Rectal smooth muscle tissue (tissue), 1 donor: Measurements from ENCODE around the gene RUNDC3A.

Experiments
- H3K27ac ChIP-seq: one replicate; pipeline ENCODE4 v1.7.0; 2013; ENCODE audit warnings: low read depth, low read length, inconsistent platforms
- H3K27me3 ChIP-seq: one replicate; pipeline ENCODE4 v1.7.0; 2013; ENCODE audit warnings: low read length; ENCODE audit not compliant: control insufficient read depth, insufficient read depth
- H3K36me3 ChIP-seq: one replicate; pipeline ENCODE4 v1.7.0; 2013; ENCODE audit warnings: low read length; ENCODE audit not compliant: control insufficient read depth, insufficient read depth
- H3K4me1 ChIP-seq: one replicate; pipeline ENCODE4 v1.7.0; 2013; ENCODE audit warnings: low read length; ENCODE audit not compliant: control insufficient read depth, insufficient read depth
- H3K4me3 ChIP-seq: one replicate; pipeline ENCODE4 v1.7.0; 2013; ENCODE audit warnings: low read length
- H3K9ac ChIP-seq: one replicate; pipeline ENCODE4 v1.7.0; 2013; ENCODE audit warnings: low read length

RUNDC3A gene

GRCh38 chr17:44308320-44308818 lies at the start of gene RUNDC3A:
Gene RUNDC3A (plus strand): TSS chr17:44308601. CDS start chr17:44308833, 232 bp downstream.
- Histone ChIP-seq H3K27me3 (no peaks in the 10 kb centered on the region), H3K4me3 (peak within 1 kb of the TSS; percentile 50), H3K36me3 (no peaks in the 10 kb centered on the region), H3K9ac (no peak within 1 kb of the TSS), H3K4me1 (peaks cover 3% of the 10 kb centered on the region), H3K27ac (peak within 1 kb of the TSS; percentile 19)

GRCh38 chr17:44258811-44259351 lies 49.5 kb upstream of the RUNDC3A start:
- Histone ChIP-seq H3K27ac (no peak overlapping the region), H3K4me1 (no peaks in the 10 kb centered on the region), H3K36me3 (no peaks in the 10 kb centered on the region), H3K4me3 (no peak overlapping the region), H3K9ac (no peak overlapping the region), H3K27me3 (no peaks in the 10 kb centered on the region)

- no peaks in the 10 kb centered on the region for H3K4me1 ChIP-seq
- no peak overlapping the region for H3K9ac ChIP-seq
- H3K4me3 ChIP-seq = no peak overlapping the region
- no peaks in the 10 kb centered on the region for H3K27me3 ChIP-seq
- H3K36me3 ChIP-seq = no peaks in the 10 kb centered on the region
- H3K27ac ChIP-seq = no peak overlapping the region
Observed at GRCh38 chr17:44260296-44260695, 48.1 kb upstream of the RUNDC3A start.

- Histone ChIP-seq H3K27ac (no peak overlapping the region), H3K4me3 (no peak overlapping the region), H3K4me1 (no peaks in the 10 kb centered on the region), H3K27me3 (no peaks in the 10 kb centered on the region), H3K36me3 (no peaks in the 10 kb centered on the region), H3K9ac (no peak overlapping the region)
Observed at GRCh38 chr17:44262654-44263225, 45.7 kb upstream of the RUNDC3A start.

GRCh38 chr17:44263345-44263902 lies 45.0 kb upstream of the RUNDC3A start:
- Histone ChIP-seq H3K4me3 (no peak overlapping the region), H3K27me3 (no peaks in the 10 kb centered on the region), H3K4me1 (no peaks in the 10 kb centered on the region), H3K27ac (no peak overlapping the region), H3K36me3 (no peaks in the 10 kb centered on the region), H3K9ac (no peak overlapping the region)

- Histone ChIP-seq H3K4me1 (no peaks in the 10 kb centered on the region), H3K36me3 (no peaks in the 10 kb centered on the region), H3K4me3 (no peak overlapping the region), H3K27ac (no peak overlapping the region), H3K27me3 (no peaks in the 10 kb centered on the region), H3K9ac (no peak overlapping the region)
Observed at GRCh38 chr17:44266402-44267164, 41.8 kb upstream of the RUNDC3A start.

- no peak overlapping the region for H3K27ac ChIP-seq
- no peaks in the 10 kb centered on the region for H3K27me3 ChIP-seq
- H3K4me3 ChIP-seq = no peak overlapping the region
- H3K9ac ChIP-seq = no peak overlapping the region
- no peaks in the 10 kb centered on the region for H3K4me1 ChIP-seq
- no peaks in the 10 kb centered on the region for H3K36me3 ChIP-seq
Observed at GRCh38 chr17:44267165-44267455, 41.3 kb upstream of the RUNDC3A start.

GRCh38 chr17:44267818-44268490 lies 40.4 kb upstream of the RUNDC3A start, which contains the start of gene SLC4A1:
Gene SLC4A1 (minus strand): TSS chr17:44268135. CDS start chr17:44262866, 5,269 bp downstream.
- H3K4me1 ChIP-seq = no peaks in the 10 kb centered on the region
- H3K36me3 ChIP-seq = no peaks in the 10 kb centered on the region
- H3K9ac ChIP-seq = no peak within 1 kb of the TSS
- no peak within 1 kb of the TSS for H3K27ac ChIP-seq
- no peak within 1 kb of the TSS for H3K4me3 ChIP-seq
- no peaks in the 10 kb centered on the region for H3K27me3 ChIP-seq

GRCh38 chr17:44268709-44269534 lies 39.5 kb upstream of the RUNDC3A start:
- Histone ChIP-seq H3K4me3 (no peak overlapping the region), H3K27me3 (no peaks in the 10 kb centered on the region), H3K36me3 (no peaks in the 10 kb centered on the region), H3K27ac (no peak overlapping the region), H3K4me1 (no peaks in the 10 kb centered on the region), H3K9ac (no peak overlapping the region)

- H3K4me1 ChIP-seq = no peaks in the 10 kb centered on the region
- H3K36me3 ChIP-seq = no peaks in the 10 kb centered on the region
- H3K9ac ChIP-seq = no peak overlapping the region
- H3K27ac ChIP-seq = no peak overlapping the region
- no peak overlapping the region for H3K4me3 ChIP-seq
- H3K27me3 ChIP-seq = no peaks in the 10 kb centered on the region
Observed at GRCh38 chr17:44269535-44270240, 38.7 kb upstream of the RUNDC3A start.

- H3K9ac ChIP-seq = no peak overlapping the region
- no peaks in the 10 kb centered on the region for H3K4me1 ChIP-seq
- H3K36me3 ChIP-seq = no peaks in the 10 kb centered on the region
- H3K4me3 ChIP-seq = no peak overlapping the region
- no peak overlapping the region for H3K27ac ChIP-seq
- H3K27me3 ChIP-seq = no peaks in the 10 kb centered on the region
Observed at GRCh38 chr17:44272321-44272951, 36.0 kb upstream of the RUNDC3A start.
